Dendritic cell treated with granulocyte-macrophage colony-stimulating factor and Interleukin-4, amounts not matched to agents 40 ng/mL and 50 ng/mL, for 4 days (primary cell): Measurements from ENCODE around the gene ZFP69.

ENCODE experiments used
- H3K27ac Mint-ChIP-seq: one replicate; pipeline ENCODE4 v1.8.0; 2022; ENCODE audit warnings: mild to moderate bottlenecking, mixed read lengths
- H3K27me3 Mint-ChIP-seq: one replicate; pipeline ENCODE4 v1.8.0; 2022; ENCODE audit warnings: mild to moderate bottlenecking, mixed read lengths
- H3K36me3 Mint-ChIP-seq: one replicate; pipeline ENCODE4 v1.8.0; 2022; ENCODE audit warnings: low read depth, mixed read lengths
- H3K4me1 Mint-ChIP-seq: one replicate; pipeline ENCODE4 v1.8.0; 2022; ENCODE audit warnings: low read depth, mixed read lengths
- H3K4me3 Mint-ChIP-seq: one replicate; pipeline ENCODE4 v1.8.0; 2022; ENCODE audit warnings: mild to moderate bottlenecking, moderate library complexity, mixed read lengths
- H3K9me3 Mint-ChIP-seq: one replicate; pipeline ENCODE4 v1.8.0; 2022; ENCODE audit warnings: mixed read lengths
- intact Hi-C: fragments of 100-400 bp; cut with micrococcal nuclease; formaldehyde crosslinking; loops from one replicate; pipeline ENCODE4 v1.15.0; 2022

ZFP69 gene

DNA sequence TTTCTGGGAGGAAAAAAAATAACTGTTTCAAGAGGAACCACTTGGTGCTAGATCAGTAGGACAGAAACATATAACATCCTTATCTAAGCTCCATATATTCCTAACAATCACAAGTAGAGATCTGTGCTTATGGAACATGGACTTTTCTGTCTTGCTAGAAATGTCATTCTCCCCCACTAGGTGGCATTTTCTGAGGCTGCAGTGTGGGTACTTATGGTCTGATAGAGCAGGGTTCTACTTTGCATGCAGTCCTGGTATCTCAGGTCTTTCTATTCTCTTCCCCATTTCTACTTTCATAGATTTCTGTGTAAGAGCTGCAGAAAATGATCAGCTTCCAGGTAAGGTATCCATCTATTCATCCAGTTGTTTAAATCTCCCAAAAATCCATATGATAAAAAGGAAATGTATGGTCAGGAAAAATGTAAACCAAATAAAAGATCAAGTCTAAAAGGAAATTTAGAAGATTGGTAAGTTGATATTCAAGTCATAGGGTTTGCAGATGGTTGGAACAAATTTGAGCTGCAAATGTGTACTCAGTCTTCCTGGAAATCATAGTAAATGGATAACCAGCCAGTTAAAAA is 55.8 kb downstream of the ZFP69 start:
- Mint-ChIP-seq H3K4me1 (peaks cover 19% of the 10 kb centered on the region), H3K27me3 (no peaks in the 10 kb centered on the region), H3K36me3 (peaks cover 20% of the 10 kb centered on the region), H3K27ac (peak overlapping the region; percentile 92), H3K4me3 (no peak overlapping the region), H3K9me3 (peaks cover 9% of the 10 kb centered on the region)
- intact Hi-C loops, result loop anchor here (5.0 kb wide), 1 partner anchor 276 kb away; the partner anchor contains the start of gene ZMPSTE24

GRCh38 chr1:40534589-40534988 is 57.5 kb downstream of the ZFP69 start:
- Mint-ChIP-seq H3K4me3 (no peak overlapping the region), H3K4me1 (peaks cover 30% of the 10 kb centered on the region), H3K36me3 (peaks cover 28% of the 10 kb centered on the region), H3K27ac (no peak overlapping the region), H3K27me3 (no peaks in the 10 kb centered on the region), H3K9me3 (peaks cover 7% of the 10 kb centered on the region)
- intact Hi-C loops, result loop anchor here (5.0 kb wide), 1 partner anchor 277 kb away; the partner anchor contains the start of gene ZMPSTE24

- Mint-ChIP-seq H3K4me1 (peaks cover 33% of the 10 kb centered on the region), H3K4me3 (no peak overlapping the region), H3K27me3 (no peaks in the 10 kb centered on the region), H3K27ac (no peak overlapping the region), H3K9me3 (no peaks in the 10 kb centered on the region), H3K36me3 (peaks cover 37% of the 10 kb centered on the region)
- intact Hi-C loops, result no loop called here
Observed at GRCh38 chr1:40535732-40536131, 58.6 kb downstream of the ZFP69 start.

- peaks cover 62% of the 10 kb centered on the region for H3K36me3 Mint-ChIP-seq
- peak overlapping the region; percentile 37 for H3K27ac Mint-ChIP-seq
- peaks cover 19% of the 10 kb centered on the region for H3K4me1 Mint-ChIP-seq
- H3K9me3 Mint-ChIP-seq, result peaks cover 9% of the 10 kb centered on the region
- intact Hi-C loops, result no loop called here
- no peak overlapping the region for H3K4me3 Mint-ChIP-seq
- H3K27me3 Mint-ChIP-seq, result no peaks in the 10 kb centered on the region
Observed at GRCh38 chr1:40539338-40539737, 62.2 kb downstream of the ZFP69 start.
